IMR-90 (cell line): ENCODE results near the gene JADE3. TPM values are rescaled to one million over a fixed set of nuclear protein-coding genes. Genes with fewer than 3 reads are reported as not detected.

Source experiments
- ATAC-seq: fragments of 200-7000 bp; cut with Tn5 transposase; 2 replicates; pipeline ENCODE4 v1.9.1; 2020; ENCODE audit warnings: low read depth, mild to moderate bottlenecking, moderate library complexity
- BruUV-seq: library from RNA; stranded (reverse); fragments of 400-500 nt; replicated peaks from 2 replicates; lab custom pipeline; 2021; lab: Mats Ljungman, UMichigan
- CTCF ChIA-PET: fragments of 300-600 bp; formaldehyde crosslinking; extraction: SDS; loops from one replicate; lab custom pipeline; 2021; ENCODE audit warnings: antibody characterized with exemption; lab: Yijun Ruan, JAX
- POLR2A ChIA-PET: fragments of 300-600 bp; sonication (Branson Sonifier 250); formaldehyde crosslinking; loops from one replicate; lab custom pipeline; 2022; ENCODE audit warnings: antibody characterized with exemption; ENCODE audit not compliant: unreplicated experiment; lab: Charles Lee
- DNase-seq: peaks from one replicate; pipeline ENCODE4 v3.0.0; 2013
- H2AFZ ChIP-seq: replicated peaks from 2 replicates; pipeline ENCODE3; 2013; ENCODE audit warnings: low read length, mild to moderate bottlenecking; ENCODE audit not compliant: poor library complexity
- H2AK5ac ChIP-seq: 2 replicates; pipeline ENCODE4 v1.6.1; 2013; ENCODE audit warnings: low read depth, low read length, inconsistent platforms
- H2AK9ac ChIP-seq: replicated peaks from 2 replicates; pipeline ENCODE3; 2013; ENCODE audit warnings: mild to moderate bottlenecking, low read depth, low read length, moderate library complexity; ENCODE audit not compliant: poor library complexity
- H2BK120ac ChIP-seq: 2 replicates; pipeline ENCODE4 v1.6.1; 2013; ENCODE audit warnings: low read depth, low read length, inconsistent platforms
- H2BK15ac ChIP-seq: 3 replicates; pipeline ENCODE4 v1.6.1; 2013; ENCODE audit warnings: low read depth, low read length, inconsistent platforms
- H2BK20ac ChIP-seq: 2 replicates; pipeline ENCODE4 v1.6.1; 2013; ENCODE audit warnings: low read depth, mild to moderate bottlenecking, inconsistent platforms, low read length, moderate library complexity
- H2BK5ac ChIP-seq: 2 replicates; pipeline ENCODE4 v1.6.1; 2013; ENCODE audit warnings: mild to moderate bottlenecking, low read depth, low read length, inconsistent platforms; ENCODE audit not compliant: poor library complexity, severe bottlenecking
- H3K14ac ChIP-seq: replicated peaks from 2 replicates; pipeline ENCODE4 v1.6.1; 2013; ENCODE audit warnings: low read depth, low read length, inconsistent platforms
- H3K18ac ChIP-seq: 2 replicates; pipeline ENCODE4 v1.6.1; 2013; ENCODE audit warnings: low read depth, low read length, control low read depth
- H3K23ac ChIP-seq: 2 replicates; pipeline ENCODE4 v1.6.1; 2013; ENCODE audit warnings: low read depth, low read length, inconsistent platforms
- H3K27ac ChIP-seq: 2 replicates; pipeline ENCODE4 v1.5.1; 2013; ENCODE audit warnings: mild to moderate bottlenecking, control low read depth, low read length; ENCODE audit not compliant: insufficient read depth
- H3K27me3 ChIP-seq: 2 replicates; pipeline ENCODE4 v1.6.1; 2013; ENCODE audit warnings: low read length; ENCODE audit not compliant: control insufficient read depth, insufficient read depth
- H3K36me3 ChIP-seq: 2 replicates; pipeline ENCODE4 v1.6.1; 2013; ENCODE audit warnings: low read length, mixed read lengths; ENCODE audit not compliant: control insufficient read depth, insufficient read depth
- H3K4ac ChIP-seq: 2 replicates; pipeline ENCODE4 v1.6.1; 2013; ENCODE audit warnings: low read depth, low read length, inconsistent platforms
- H3K4me1 ChIP-seq: 2 replicates; pipeline ENCODE4 v1.6.1; 2013; ENCODE audit warnings: low read length, mixed read lengths; ENCODE audit not compliant: control insufficient read depth, insufficient read depth
- H3K4me2 ChIP-seq: 2 replicates; pipeline ENCODE4 v1.6.1; 2013; ENCODE audit warnings: low read depth, mild to moderate bottlenecking, control low read depth, low read length, moderate library complexity
- H3K4me3 ChIP-seq: 2 replicates; pipeline ENCODE4 v1.5.1; 2013; ENCODE audit warnings: low read depth, mild to moderate bottlenecking, control low read depth, low read length, moderate library complexity; ENCODE audit not compliant: insufficient read depth
- H3K56ac ChIP-seq: 2 replicates; pipeline ENCODE4 v1.6.1; 2013; ENCODE audit warnings: low read length, inconsistent platforms; ENCODE audit not compliant: insufficient read depth; ENCODE audit errors: extremely low read depth
- H3K79me1 ChIP-seq, 2 experiments: 2 replicates each; pipeline ENCODE4 v1.6.1; 2013; ENCODE audit warnings: low read length in 2 of 2, inconsistent platforms in 1 of 2, low read depth in 1 of 2
- H3K9ac ChIP-seq: 2 replicates; pipeline ENCODE4 v1.6.1; 2013; ENCODE audit warnings: low read depth, low read length, control low read depth
- H3K9me1 ChIP-seq: 2 replicates; pipeline ENCODE4 v1.6.1; 2013; ENCODE audit warnings: low read length, inconsistent platforms; ENCODE audit not compliant: insufficient read depth
- H3K9me3 ChIP-seq: 2 replicates; pipeline ENCODE4 v1.6.1; 2013; ENCODE audit warnings: low read length; ENCODE audit not compliant: control insufficient read depth, insufficient read depth
- H4K20me1 ChIP-seq: 2 replicates; pipeline ENCODE4 v1.6.1; 2013; ENCODE audit warnings: low read length, inconsistent platforms; ENCODE audit not compliant: insufficient read depth
- H4K5ac ChIP-seq: 2 replicates; pipeline ENCODE4 v1.6.1; 2013; ENCODE audit warnings: mild to moderate bottlenecking, low read depth, low read length, control low read depth
- H4K8ac ChIP-seq, 2 experiments: 2 replicates each; pipeline ENCODE4 v1.6.1; 2013; ENCODE audit warnings: low read depth in 2 of 2, low read length in 2 of 2, control low read depth in 1 of 2, inconsistent platforms in 1 of 2
- H4K91ac ChIP-seq: 2 replicates; pipeline ENCODE4 v1.6.1; 2013; ENCODE audit warnings: low read depth, low read length, inconsistent platforms; ENCODE audit not compliant: insufficient read depth
- CEBPB ChIP-seq: IDR thresholded peaks from 2 replicates; pipeline ENCODE4 v1.6.1; 2012; ENCODE audit warnings: low read depth, low read length, improper control_type of control experiment
- CHD1 ChIP-seq: IDR thresholded peaks from 2 replicates; pipeline ENCODE4 v1.6.1; 2012; ENCODE audit warnings: low read depth, low read length, improper control_type of control experiment
- FOS ChIP-seq: fragments of 150-350 bp; IDR thresholded peaks from 2 replicates; pipeline ENCODE4 v1.6.1; 2016; ENCODE audit warnings: low read depth, low read length
- MAFK ChIP-seq: IDR thresholded peaks from 2 replicates; pipeline ENCODE4 v1.6.1; 2012; ENCODE audit warnings: low read depth, low read length, improper control_type of control experiment
- MAZ ChIP-seq: IDR thresholded peaks from 2 replicates; pipeline ENCODE4 v1.6.1; 2012; ENCODE audit warnings: low read depth, mild to moderate bottlenecking, low read length, improper control_type of control experiment, moderate library complexity, borderline replicate concordance
- MXI1 ChIP-seq: IDR thresholded peaks from 2 replicates; pipeline ENCODE4 v1.6.1; 2012; ENCODE audit warnings: low read depth, mild to moderate bottlenecking, low read length, moderate library complexity, borderline replicate concordance
- NFE2L2 ChIP-seq: fragments of 150-350 bp; IDR thresholded peaks from 2 replicates; pipeline ENCODE4 v1.6.1; 2016; ENCODE audit warnings: low read depth, mild to moderate bottlenecking, low read length
- RAD21 ChIP-seq: IDR thresholded peaks from 2 replicates; pipeline ENCODE4 v1.6.1; 2012; ENCODE audit warnings: low read length, improper control_type of control experiment
- RFX5 ChIP-seq: IDR thresholded peaks from 2 replicates; pipeline ENCODE4 v1.8.0; 2012; ENCODE audit warnings: low read depth, mild to moderate bottlenecking, low read length, moderate library complexity
- WGBS, 2 experiments: methylation state at CpG; one replicate each; pipeline versions ENCODE4 v1.1.5 to v1.1.7; 2013; ENCODE audit warnings: missing lambda C conversion rate in 2 of 2; ENCODE audit not compliant: insufficient read length in 1 of 2; ENCODE audit errors: extremely low coverage in 2 of 2; 5-methylcytosine and 5-hydroxymethylcytosine counted together
- dilution Hi-C: fragments of 300-500 bp; cut with HindIII; formaldehyde crosslinking; loops from one replicate; pipeline ENCODE4 v1.14.3; 2018; ENCODE audit warnings: low sequenced_read_pairs; ENCODE audit not compliant: unreplicated experiment
- in situ Hi-C: fragments of 300-500 bp; cut with MboI; formaldehyde crosslinking; loops from 3 replicates; pipeline ENCODE4 v1.14.3; 2019; ENCODE audit warnings: low sequenced_read_pairs, inconsistent platforms, mixed read lengths
- intact Hi-C: fragments of 100-400 bp; cut with micrococcal nuclease; formaldehyde crosslinking; loops from 2 replicates; pipeline ENCODE4 v1.10.0; 2022
- polyA plus RNA-seq, 3 experiments: library from polyadenylated mRNA; depleted of rRNA; stranded (reverse); fragments of >200 nt; gene quantifications; 2 replicates each; pipeline ENCODE4 v1.2.3, GENCODE V29; 2012; ENCODE audit warnings: low replicate concordance in 1 of 3
- total RNA-seq: library from RNA; depleted of rRNA; stranded (reverse); fragments of >200 nt; gene quantifications from 2 replicates; pipeline ENCODE4 v1.2.3, GENCODE V29; 2012
- TF ChIP-seq, protein P1 (sequence below): fragments of 150-350 bp; IDR thresholded peaks from 2 replicates; pipeline ENCODE4 v1.6.1; 2017; ENCODE audit warnings: mild to moderate bottlenecking, antibody characterized with exemption, low read length, low read depth
- TF ChIP-seq, protein P2 (sequence below): conservative IDR thresholded peaks from 2 replicates; pipeline ENCODE4 v1.5.1; 2012; ENCODE audit warnings: mild to moderate bottlenecking, low read depth, low read length, improper control_type of control experiment

Gene JADE3
- total and polyA plus RNA-seq, 2 of the 4 experiments (the other 2 are of a cell fraction), result 2.1 to 4.7 TPM

DNA sequence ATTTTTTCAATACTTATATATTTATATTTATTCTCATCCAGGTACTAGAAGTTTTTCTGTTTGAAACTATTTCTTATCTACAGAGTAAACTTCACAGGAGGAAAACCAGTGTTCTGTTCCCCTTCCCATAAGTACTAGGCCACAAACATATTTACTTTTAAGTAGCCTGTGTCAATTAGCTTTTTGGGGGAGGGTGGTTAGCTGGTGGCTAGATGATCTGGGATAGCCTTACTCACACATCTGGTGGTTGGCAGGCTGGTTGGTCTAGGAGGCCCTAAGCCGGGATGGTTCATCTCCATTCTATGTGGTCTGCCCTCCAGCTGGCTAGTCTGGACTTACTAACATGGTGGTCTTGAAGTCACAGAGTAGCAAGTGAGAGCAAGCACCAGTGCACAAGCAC lies 6.2 kb downstream of the JADE3 start:
- ChIA-PET CTCF (no interaction called here), POLR2A (interaction anchor here (0.5 kb wide), 1 partner anchor 212 kb away, joined by 3 read pairs; no protein-coding TSS in a partner anchor)
- Histone ChIP-seq H3K4me3 (no peak overlapping the region), H2AK9ac (no peak overlapping the region), H3K56ac (no peak overlapping the region), H4K20me1 (peaks cover 19% of the 10 kb centered on the region), H3K9ac (no peak overlapping the region), H3K27me3 (peaks cover 6% of the 10 kb centered on the region; the same call in 1 of the 2 replicates), H3K9me3 (peaks cover 3% of the 10 kb centered on the region), H3K14ac (no peak overlapping the region), H3K4me1 (no peaks in the 10 kb centered on the region), H4K91ac (no peak overlapping the region), H4K8ac (no peak overlapping the region), H3K36me3 (no peaks in the 10 kb centered on the region), H2BK120ac (no peak overlapping the region), H3K4me2 (no peak overlapping the region), H3K79me1 (peaks cover 17 to 26% of the 10 kb centered on the region in 2 experiments; a peak in 3 of 4 replicates), H2BK20ac (no peak overlapping the region), H3K9me1 (no peaks in the 10 kb centered on the region), H2AFZ (no peak overlapping the region), H2BK5ac (no peak overlapping the region), H3K4ac (no peak overlapping the region), H3K18ac (no peak overlapping the region), H3K27ac (no peak overlapping the region), H4K5ac (no peak overlapping the region), H2BK15ac (no peak overlapping the region), H3K23ac (no peak overlapping the region; the same call in 1 of the 2 replicates), H2AK5ac (no peak overlapping the region)
- peak; percentile 3 for DNase-seq
- dilution Hi-C loops, result no loop called here
- no peak for TF ChIP-seq MXI1
- TF ChIP-seq, protein P1, sequence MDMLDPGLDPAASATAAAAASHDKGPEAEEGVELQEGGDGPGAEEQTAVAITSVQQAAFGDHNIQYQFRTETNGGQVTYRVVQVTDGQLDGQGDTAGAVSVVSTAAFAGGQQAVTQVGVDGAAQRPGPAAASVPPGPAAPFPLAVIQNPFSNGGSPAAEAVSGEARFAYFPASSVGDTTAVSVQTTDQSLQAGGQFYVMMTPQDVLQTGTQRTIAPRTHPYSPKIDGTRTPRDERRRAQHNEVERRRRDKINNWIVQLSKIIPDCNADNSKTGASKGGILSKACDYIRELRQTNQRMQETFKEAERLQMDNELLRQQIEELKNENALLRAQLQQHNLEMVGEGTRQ, result no peak
- TF ChIP-seq, protein P2, sequence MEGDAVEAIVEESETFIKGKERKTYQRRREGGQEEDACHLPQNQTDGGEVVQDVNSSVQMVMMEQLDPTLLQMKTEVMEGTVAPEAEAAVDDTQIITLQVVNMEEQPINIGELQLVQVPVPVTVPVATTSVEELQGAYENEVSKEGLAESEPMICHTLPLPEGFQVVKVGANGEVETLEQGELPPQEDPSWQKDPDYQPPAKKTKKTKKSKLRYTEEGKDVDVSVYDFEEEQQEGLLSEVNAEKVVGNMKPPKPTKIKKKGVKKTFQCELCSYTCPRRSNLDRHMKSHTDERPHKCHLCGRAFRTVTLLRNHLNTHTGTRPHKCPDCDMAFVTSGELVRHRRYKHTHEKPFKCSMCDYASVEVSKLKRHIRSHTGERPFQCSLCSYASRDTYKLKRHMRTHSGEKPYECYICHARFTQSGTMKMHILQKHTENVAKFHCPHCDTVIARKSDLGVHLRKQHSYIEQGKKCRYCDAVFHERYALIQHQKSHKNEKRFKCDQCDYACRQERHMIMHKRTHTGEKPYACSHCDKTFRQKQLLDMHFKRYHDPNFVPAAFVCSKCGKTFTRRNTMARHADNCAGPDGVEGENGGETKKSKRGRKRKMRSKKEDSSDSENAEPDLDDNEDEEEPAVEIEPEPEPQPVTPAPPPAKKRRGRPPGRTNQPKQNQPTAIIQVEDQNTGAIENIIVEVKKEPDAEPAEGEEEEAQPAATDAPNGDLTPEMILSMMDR, result no peak
- no peak for TF ChIP-seq NFE2L2
- no peak for TF ChIP-seq CHD1
- no peak for TF ChIP-seq RAD21
- no peak for TF ChIP-seq CEBPB
- no peak for TF ChIP-seq FOS
- TF ChIP-seq RFX5, result no peak
- no peak for TF ChIP-seq MAFK
- no peak for TF ChIP-seq MAZ
- in situ Hi-C loops, result no loop called here
- no peak for ATAC-seq
- intact Hi-C loops, result loop anchor here (10.0 kb wide), 1 partner anchor 164 kb away; the partner anchor contains the start of gene SLC9A7
- no CpG with 5 or more reads among the region's 1 CpG for WGBS, 2 experiments
- no TSS peak for BruUV-seq
